ENCODE data around the gene HABP2. TPM values are rescaled to one million over a fixed set of nuclear protein-coding genes. Genes with fewer than 3 reads are reported as not detected.

The HABP2 gene
- total RNA-seq, 4 donors from 2014 or later, result 0.15 to 5.6 (median 0.41) TPM; not detected in 1

DNA sequence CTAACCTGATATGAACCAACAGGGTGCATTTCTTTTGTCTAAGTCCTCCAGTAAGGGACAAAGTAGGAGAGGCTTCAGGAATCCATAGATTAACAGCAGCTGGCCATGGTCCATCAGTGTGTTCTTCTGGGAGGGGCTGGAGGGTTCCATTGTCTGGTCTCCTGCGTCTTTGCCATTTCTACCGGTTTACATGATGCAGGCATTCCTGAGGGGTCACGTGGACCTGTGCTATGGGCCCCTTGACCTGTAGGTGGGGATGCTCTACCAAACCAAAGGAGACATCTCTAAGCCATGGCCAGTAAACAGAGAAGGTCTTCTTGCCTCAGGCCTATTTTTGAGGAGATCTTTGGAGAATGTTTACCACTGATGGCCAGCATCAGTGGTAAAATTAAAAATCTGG, 28.7 kb upstream of the HABP2 start:
- intact Hi-C loops (cut with DNase I; ENCODE audit: low total_unique reads), result no loop called here
- no peaks in the 10 kb centered on the region for H3K36me3 ChIP-seq
- no peak overlapping the region for H3K27ac ChIP-seq
- peaks cover 0 to 4% of the 10 kb centered on the region in 2 donors for H3K4me1 ChIP-seq
- no peak for DNase-seq
- H3K4me3 ChIP-seq, result no peak overlapping the region
- H3K27me3 ChIP-seq, result no peaks in the 10 kb centered on the region
- no peaks in the 10 kb centered on the region for H3K9me3 ChIP-seq
- TF ChIP-seq, protein P1, sequence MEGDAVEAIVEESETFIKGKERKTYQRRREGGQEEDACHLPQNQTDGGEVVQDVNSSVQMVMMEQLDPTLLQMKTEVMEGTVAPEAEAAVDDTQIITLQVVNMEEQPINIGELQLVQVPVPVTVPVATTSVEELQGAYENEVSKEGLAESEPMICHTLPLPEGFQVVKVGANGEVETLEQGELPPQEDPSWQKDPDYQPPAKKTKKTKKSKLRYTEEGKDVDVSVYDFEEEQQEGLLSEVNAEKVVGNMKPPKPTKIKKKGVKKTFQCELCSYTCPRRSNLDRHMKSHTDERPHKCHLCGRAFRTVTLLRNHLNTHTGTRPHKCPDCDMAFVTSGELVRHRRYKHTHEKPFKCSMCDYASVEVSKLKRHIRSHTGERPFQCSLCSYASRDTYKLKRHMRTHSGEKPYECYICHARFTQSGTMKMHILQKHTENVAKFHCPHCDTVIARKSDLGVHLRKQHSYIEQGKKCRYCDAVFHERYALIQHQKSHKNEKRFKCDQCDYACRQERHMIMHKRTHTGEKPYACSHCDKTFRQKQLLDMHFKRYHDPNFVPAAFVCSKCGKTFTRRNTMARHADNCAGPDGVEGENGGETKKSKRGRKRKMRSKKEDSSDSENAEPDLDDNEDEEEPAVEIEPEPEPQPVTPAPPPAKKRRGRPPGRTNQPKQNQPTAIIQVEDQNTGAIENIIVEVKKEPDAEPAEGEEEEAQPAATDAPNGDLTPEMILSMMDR (IDR thresholded peaks at IDR 0.05), result no peak
- TF ChIP-seq POLR2A (IDR thresholded peaks at IDR 0.05), result no peak

DNA sequence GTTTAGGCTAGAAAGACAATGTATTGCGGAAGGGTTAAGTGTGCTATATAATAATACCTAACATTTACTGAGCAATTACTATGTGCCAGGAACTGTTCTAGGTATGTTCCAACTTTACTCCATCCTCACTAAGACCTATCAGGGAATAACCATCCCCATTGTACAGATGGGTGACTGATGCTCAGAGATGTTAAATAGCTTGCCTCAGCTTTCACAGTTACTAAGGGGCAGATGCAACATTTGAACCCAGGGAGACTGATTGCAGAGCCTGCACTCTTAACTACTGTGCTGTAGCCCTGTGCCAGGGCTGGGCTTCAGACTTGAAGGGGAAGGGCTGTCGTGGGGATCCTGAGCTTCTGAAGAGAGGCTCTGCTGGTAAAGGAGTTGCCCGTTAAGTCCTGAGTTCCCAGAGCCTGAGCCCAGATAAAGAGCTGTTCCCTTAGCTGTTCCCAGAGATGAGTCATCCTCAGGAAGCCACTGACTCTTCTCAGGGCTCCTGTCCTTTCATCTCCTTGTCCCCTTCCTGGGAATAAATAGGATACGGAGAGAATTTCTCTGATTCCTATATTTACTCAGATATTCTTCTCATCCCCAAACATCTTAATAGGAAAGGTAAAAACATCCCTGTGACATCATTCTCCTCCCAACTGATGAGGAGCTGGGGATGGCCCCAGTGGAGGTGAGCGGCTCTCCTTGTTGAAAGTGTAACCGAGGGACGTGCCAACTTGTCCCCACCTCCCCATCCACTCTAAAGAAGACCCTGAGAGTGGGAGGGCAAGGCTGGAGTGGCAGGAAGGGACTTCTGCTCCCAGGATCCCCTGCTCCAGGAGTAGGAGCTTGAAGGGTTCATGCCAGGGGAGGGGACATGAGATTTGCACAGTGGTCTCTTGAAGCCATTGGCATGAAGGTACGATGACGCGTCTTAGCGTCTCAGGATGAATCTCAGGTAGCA, 28.0 kb upstream of the HABP2 start:
- no peaks in the 10 kb centered on the region for H3K36me3 ChIP-seq
- no peaks in the 10 kb centered on the region for H3K9me3 ChIP-seq
- no peak overlapping the region for H3K4me3 ChIP-seq
- H3K4me1 ChIP-seq, result peaks cover 0 to 4% of the 10 kb centered on the region in 2 donors
- H3K27me3 ChIP-seq, result no peaks in the 10 kb centered on the region
- TF ChIP-seq, protein P1 (IDR thresholded peaks at IDR 0.05), result no peak
- no peak for TF ChIP-seq POLR2A (IDR thresholded peaks at IDR 0.05)
- no peak for DNase-seq
- no peak overlapping the region for H3K27ac ChIP-seq
- intact Hi-C loops (cut with DNase I; ENCODE audit: low total_unique reads), result no loop called here

DNA sequence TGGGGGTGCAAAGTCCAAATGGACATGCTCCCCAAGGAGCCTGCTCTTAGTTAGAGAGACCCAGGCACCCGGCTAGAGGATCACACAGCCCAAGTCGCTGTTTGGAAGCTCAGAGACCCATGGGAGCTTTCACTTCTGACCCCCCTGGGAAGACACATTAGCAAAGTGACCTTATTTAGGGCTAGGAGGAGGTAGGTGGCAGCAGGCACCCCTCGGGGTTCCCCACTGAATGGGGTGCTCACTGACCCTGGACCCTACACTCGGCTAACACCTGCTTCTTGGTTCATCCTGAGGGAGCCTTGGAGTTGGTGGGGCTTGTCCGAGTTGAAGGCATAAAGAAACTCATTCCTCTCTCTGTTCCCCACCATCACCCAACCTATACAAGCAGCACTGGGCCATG, 27.1 kb upstream of the HABP2 start:
- no peak for DNase-seq
- H3K4me1 ChIP-seq, result peaks cover 0 to 2% of the 10 kb centered on the region in 2 donors
- TF ChIP-seq, protein P1 (IDR thresholded peaks at IDR 0.05), result no peak
- TF ChIP-seq POLR2A (IDR thresholded peaks at IDR 0.05), result no peak
- H3K36me3 ChIP-seq, result no peaks in the 10 kb centered on the region
- no peak overlapping the region for H3K4me3 ChIP-seq
- no peaks in the 10 kb centered on the region for H3K27me3 ChIP-seq
- no peaks in the 10 kb centered on the region for H3K9me3 ChIP-seq
- H3K27ac ChIP-seq, result no peak overlapping the region
- intact Hi-C loops (cut with DNase I; ENCODE audit: low total_unique reads), result no loop called here

DNA sequence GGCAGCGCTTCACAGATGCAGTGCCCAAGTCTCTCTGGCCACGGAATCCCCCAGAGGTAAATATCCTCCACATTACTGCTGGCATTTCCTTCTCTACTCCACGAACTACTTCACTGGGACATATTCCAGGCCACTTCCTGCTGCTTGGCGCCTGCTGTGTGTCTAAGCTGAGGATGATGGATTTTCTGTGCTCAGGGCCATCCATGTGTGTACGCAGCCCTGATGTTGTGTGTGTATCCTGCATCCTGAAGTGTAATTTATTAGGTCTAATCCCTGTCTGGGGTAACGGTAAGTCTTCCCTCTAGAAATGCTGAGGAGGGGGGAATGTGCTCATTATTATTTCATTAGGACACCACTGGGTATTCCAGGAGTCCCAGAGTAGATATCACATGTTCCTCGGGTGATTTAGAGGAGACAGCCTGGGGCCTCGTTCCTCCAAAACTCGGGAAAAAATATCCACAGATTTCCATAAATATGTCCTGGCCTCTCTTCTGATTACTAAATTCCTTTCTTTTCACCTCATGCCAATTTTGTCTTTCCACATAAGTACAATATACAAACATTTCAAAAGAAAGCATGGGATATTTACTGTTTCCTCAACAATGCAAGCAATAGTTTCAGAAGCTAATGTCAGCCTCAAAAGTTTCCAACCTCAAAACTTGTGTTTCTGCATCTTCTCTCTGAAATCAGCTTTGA, 25.5 kb upstream of the HABP2 start:
- H3K27ac ChIP-seq, result no peak overlapping the region
- TF ChIP-seq POLR2A (IDR thresholded peaks at IDR 0.05), result no peak
- TF ChIP-seq, protein P1 (IDR thresholded peaks at IDR 0.05), result no peak
- no peaks in the 10 kb centered on the region for H3K4me1 ChIP-seq
- H3K9me3 ChIP-seq, result no peaks in the 10 kb centered on the region
- no peaks in the 10 kb centered on the region for H3K36me3 ChIP-seq
- intact Hi-C loops (cut with DNase I; ENCODE audit: low total_unique reads), result no loop called here
- no peaks in the 10 kb centered on the region for H3K27me3 ChIP-seq
- DNase-seq, result no peak
- H3K4me3 ChIP-seq, result no peak overlapping the region

DNA sequence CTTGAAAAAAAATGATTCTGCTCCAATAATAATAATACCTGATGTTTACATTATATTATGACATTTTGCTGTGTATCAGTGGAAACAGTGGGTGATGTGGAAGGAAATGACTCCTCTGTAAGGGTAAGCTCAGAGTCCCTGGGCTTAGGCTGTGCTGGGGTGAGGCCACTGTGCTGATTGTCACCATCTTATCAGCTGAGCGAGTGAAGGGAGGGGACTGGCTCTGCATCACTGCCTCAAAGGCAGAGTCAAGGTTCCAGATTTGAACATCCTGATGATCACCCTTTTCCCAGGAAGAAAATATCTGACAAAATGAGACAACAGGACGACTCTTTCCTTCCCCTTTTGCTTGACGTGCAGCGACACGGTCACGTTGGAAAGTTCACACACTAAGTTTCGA, 24.0 kb upstream of the HABP2 start:
- Histone ChIP-seq H3K9me3 (no peaks in the 10 kb centered on the region), H3K27me3 (no peaks in the 10 kb centered on the region), H3K36me3 (no peaks in the 10 kb centered on the region), H3K4me1 (no peaks in the 10 kb centered on the region), H3K4me3 (no peak overlapping the region), H3K27ac (no peak overlapping the region)
- intact Hi-C loops (cut with DNase I; ENCODE audit: low total_unique reads), result no loop called here
- DNase-seq, result no peak
- TF ChIP-seq, protein P1 (IDR thresholded peaks at IDR 0.05), result no peak
- TF ChIP-seq POLR2A (IDR thresholded peaks at IDR 0.05), result no peak

All from uterus (tissue), 4 donors.